Left ventricle myocardium inferior (tissue), 1 donor: ENCODE measurements around the gene DNAH3. TPM values are rescaled to one million over a fixed set of nuclear protein-coding genes. Genes with fewer than 3 reads are reported as not detected.
"Not testable (repeated sequence)": the region's sequence is repeated elsewhere in the genome, so short reads cannot be mapped to it uniquely, and the experiment has no call there.

ENCODE experiments used
- DNase-seq: peaks from one replicate; pipeline ENCODE4 v3.0.0-alpha.2; 2020
- H3K27ac ChIP-seq: fragments of 200-600 bp; replicated peaks from 2 replicates; pipeline ENCODE4 v1.8.0; 2021
- H3K27me3 ChIP-seq: fragments of 200-600 bp; 2 replicates; pipeline ENCODE4 v1.8.0; 2021; ENCODE audit warnings: low read depth
- H3K36me3 ChIP-seq: fragments of 200-600 bp; 2 replicates; pipeline ENCODE4 v1.8.0; 2021
- H3K4me1 ChIP-seq: fragments of 200-600 bp; 2 replicates; pipeline ENCODE4 v1.8.0; 2021
- H3K4me3 ChIP-seq: fragments of 200-600 bp; 2 replicates; pipeline ENCODE4 v1.8.0; 2021; ENCODE audit warnings: mild to moderate bottlenecking, moderate library complexity
- H3K9me3 ChIP-seq: fragments of 200-600 bp; replicated peaks from 2 replicates; pipeline ENCODE4 v1.8.0; 2021
- intact Hi-C: fragments of 100-400 bp; cut with micrococcal nuclease; formaldehyde crosslinking; loops from one replicate; pipeline ENCODE4 v1.11.0; 2022
- total RNA-seq: library from RNA; stranded (reverse); fragmentation: NEBNext Ultra II Directional; extraction: Animal tissue kit (Norgen Biotek cat#: 25700); gene quantifications from one replicate; pipeline ENCODE4 v1.2.1, GENCODE V29; 2021
- TF ChIP-seq, protein P1 (sequence below): fragments of 200-600 bp; IDR thresholded peaks from 2 replicates; pipeline ENCODE4 v1.8.0; 2021; ENCODE audit warnings: antibody characterized with exemption, mild to moderate bottlenecking, borderline replicate concordance
- donor health status: DM: no; HTN: yes; CAD: no; lungs with severe emphysema.

Gene DNAH3
- total RNA-seq, 1 donor from 2014 or later, result 1.8 TPM

GRCh38 chr16:20946015-20946629, 204.5 kb downstream of the DNAH3 start:
- no peak overlapping the region for H3K4me3 ChIP-seq
- H3K27me3 ChIP-seq, result no peaks in the 10 kb centered on the region
- DNase-seq, result no peak
- TF ChIP-seq, protein P1, sequence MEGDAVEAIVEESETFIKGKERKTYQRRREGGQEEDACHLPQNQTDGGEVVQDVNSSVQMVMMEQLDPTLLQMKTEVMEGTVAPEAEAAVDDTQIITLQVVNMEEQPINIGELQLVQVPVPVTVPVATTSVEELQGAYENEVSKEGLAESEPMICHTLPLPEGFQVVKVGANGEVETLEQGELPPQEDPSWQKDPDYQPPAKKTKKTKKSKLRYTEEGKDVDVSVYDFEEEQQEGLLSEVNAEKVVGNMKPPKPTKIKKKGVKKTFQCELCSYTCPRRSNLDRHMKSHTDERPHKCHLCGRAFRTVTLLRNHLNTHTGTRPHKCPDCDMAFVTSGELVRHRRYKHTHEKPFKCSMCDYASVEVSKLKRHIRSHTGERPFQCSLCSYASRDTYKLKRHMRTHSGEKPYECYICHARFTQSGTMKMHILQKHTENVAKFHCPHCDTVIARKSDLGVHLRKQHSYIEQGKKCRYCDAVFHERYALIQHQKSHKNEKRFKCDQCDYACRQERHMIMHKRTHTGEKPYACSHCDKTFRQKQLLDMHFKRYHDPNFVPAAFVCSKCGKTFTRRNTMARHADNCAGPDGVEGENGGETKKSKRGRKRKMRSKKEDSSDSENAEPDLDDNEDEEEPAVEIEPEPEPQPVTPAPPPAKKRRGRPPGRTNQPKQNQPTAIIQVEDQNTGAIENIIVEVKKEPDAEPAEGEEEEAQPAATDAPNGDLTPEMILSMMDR, result no peak
- H3K9me3 ChIP-seq, result no peaks in the 10 kb centered on the region
- no peak overlapping the region for H3K27ac ChIP-seq
- no peaks in the 10 kb centered on the region for H3K4me1 ChIP-seq
- intact Hi-C loops, result no loop called here
- H3K36me3 ChIP-seq, result no peaks in the 10 kb centered on the region

GRCh38 chr16:20945575-20945875, 205.1 kb downstream of the DNAH3 start:
- H3K27me3 ChIP-seq, DNase-seq, H3K4me1 ChIP-seq, H3K4me3 ChIP-seq, H3K27ac ChIP-seq, intact Hi-C loops, H3K36me3 ChIP-seq, H3K9me3 ChIP-seq: not testable (repeated sequence)

- no peaks in the 10 kb centered on the region for H3K36me3 ChIP-seq
- TF ChIP-seq, protein P1, result peak; percentile 18
- H3K9me3 ChIP-seq, result no peaks in the 10 kb centered on the region
- DNase-seq, result no peak
- H3K4me3 ChIP-seq, result no peak overlapping the region
- H3K27me3 ChIP-seq, result no peaks in the 10 kb centered on the region
- no peak overlapping the region for H3K27ac ChIP-seq
- no peaks in the 10 kb centered on the region for H3K4me1 ChIP-seq
- intact Hi-C loops, result no loop called here
Observed at GRCh38 chr16:20944861-20945574, 205.6 kb downstream of the DNAH3 start.

DNA sequence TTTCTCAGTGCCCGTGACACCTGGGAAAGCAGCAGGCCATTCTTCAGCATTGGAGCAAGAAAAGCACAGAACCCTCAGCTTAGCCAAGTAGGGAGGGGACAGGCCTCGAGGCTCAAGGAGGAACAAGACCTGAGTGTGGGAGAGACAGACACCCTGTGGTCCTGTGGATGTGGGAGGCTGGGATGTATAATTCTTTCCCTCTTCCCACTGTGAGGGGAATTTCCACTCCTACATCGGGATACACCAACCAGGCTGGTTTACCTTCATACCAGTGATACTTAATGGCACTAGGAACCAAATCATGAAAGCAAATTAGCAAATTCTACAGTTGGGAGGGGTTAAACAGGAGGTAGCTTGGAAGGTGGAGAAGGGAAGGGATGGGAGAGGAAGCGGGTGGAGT, 208.4 kb downstream of the DNAH3 start:
- Histone ChIP-seq H3K9me3 (no peaks in the 10 kb centered on the region), H3K27ac (no peak overlapping the region), H3K4me3 (no peak overlapping the region), H3K27me3 (no peaks in the 10 kb centered on the region), H3K4me1 (no peaks in the 10 kb centered on the region), H3K36me3 (no peaks in the 10 kb centered on the region)
- DNase-seq, result no peak
- TF ChIP-seq, protein P1, result no peak
- intact Hi-C loops, result no loop called here

DNA sequence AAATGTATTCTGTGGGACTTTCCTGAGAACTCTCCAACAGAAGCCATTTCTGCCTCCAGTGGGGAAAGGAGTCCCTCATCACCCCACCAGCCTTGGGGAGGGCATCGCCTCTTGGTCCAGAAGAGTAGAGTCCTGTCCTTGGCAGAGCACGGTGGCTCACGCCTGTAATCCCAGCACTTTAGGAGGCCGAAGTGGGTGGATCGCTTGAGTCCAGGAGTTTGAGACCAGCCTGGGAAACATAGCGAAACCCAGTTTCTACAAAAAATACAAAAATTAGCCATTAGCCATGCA, 209.1 kb downstream of the DNAH3 start:
- intact Hi-C loops, result no loop called here
- H3K4me1 ChIP-seq, result no peaks in the 10 kb centered on the region
- no peak for DNase-seq
- H3K27me3 ChIP-seq, result no peaks in the 10 kb centered on the region
- no peak overlapping the region for H3K4me3 ChIP-seq
- H3K36me3 ChIP-seq, result no peaks in the 10 kb centered on the region
- TF ChIP-seq, protein P1, result no peak
- no peaks in the 10 kb centered on the region for H3K9me3 ChIP-seq
- H3K27ac ChIP-seq, result no peak overlapping the region

DNA sequence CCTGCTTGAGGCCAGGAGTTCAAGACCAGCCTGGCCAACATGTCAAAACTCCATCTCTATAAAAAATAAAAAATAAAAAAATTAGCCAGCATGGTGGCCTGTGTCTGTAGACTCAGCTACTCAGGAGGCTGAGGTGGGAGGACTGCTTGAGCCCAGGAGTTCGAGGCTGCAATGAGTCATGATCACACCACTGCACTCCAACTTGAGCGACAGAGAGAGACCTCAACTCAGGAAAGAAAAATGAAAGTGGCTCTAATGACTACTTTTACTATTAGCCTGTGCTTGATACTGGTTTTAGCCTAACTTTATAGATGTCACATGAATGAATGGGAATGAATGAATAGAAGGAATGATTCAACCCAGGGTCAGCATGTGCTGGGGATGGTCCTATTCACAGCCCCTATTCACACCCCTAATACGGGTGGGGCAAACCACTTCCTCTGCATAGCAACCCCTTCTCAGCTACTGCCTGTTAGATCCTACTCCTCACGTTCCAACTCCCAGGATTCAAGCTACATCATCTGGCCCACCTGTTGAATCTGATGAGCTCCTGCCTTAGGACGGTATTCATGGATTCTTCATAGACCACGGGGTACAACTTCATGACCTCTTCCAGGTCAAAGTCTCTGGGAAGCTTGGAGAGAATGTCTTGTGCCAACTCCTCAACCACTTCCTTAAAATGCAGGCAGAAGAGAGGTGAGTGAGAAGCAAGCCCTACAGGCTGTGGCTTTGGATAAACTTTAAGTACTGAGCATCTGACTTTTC, 209.6 kb downstream of the DNAH3 start:
- H3K27ac ChIP-seq, result no peak overlapping the region
- no peaks in the 10 kb centered on the region for H3K27me3 ChIP-seq
- intact Hi-C loops, result no loop called here
- no peaks in the 10 kb centered on the region for H3K9me3 ChIP-seq
- no peak overlapping the region for H3K4me3 ChIP-seq
- DNase-seq, result no peak
- no peaks in the 10 kb centered on the region for H3K36me3 ChIP-seq
- no peaks in the 10 kb centered on the region for H3K4me1 ChIP-seq
- TF ChIP-seq, protein P1, result no peak
